ENCODE results near the gene GBF1.

The GBF1 gene

GRCh38 chr10:102408131-102408727 is 162.9 kb downstream of the GBF1 start:
- H3K36me3 ChIP-seq (ENCODE audit: insufficient read depth, low read length), result peaks cover 18% of the 10 kb centered on the region
- peak overlapping the region; percentile 54 to 57 for H3K4me3 ChIP-seq (ENCODE audit: low read depth in 1 of 2, low read length in 2 of 2)
- peaks cover 51% of the 10 kb centered on the region for H3K4me1 ChIP-seq (ENCODE audit: insufficient read depth, low read length)
- H3K27me3 ChIP-seq (ENCODE audit: control insufficient read depth in 1 of 2, insufficient read depth in 2 of 2, low read length in 2 of 2), result peaks cover 6 to 47% of the 10 kb centered on the region in 2 donors
- no peaks in the 10 kb centered on the region for H3K9me3 ChIP-seq (ENCODE audit: low read length)
- H3K27ac ChIP-seq (ENCODE audit: low read depth, low read length), result peak overlapping the region; percentile 100
- peak overlapping the region; percentile 50 for H3K9ac ChIP-seq (ENCODE audit: low read length)

GRCh38 chr10:102408728-102409603 is 163.6 kb downstream of the GBF1 start:
- Histone ChIP-seq H3K27me3 (ENCODE audit: control insufficient read depth in 1 of 2, insufficient read depth in 2 of 2, low read length in 2 of 2) (peaks cover 6 to 47% of the 10 kb centered on the region in 2 donors), H3K9me3 (ENCODE audit: low read length) (no peaks in the 10 kb centered on the region), H3K27ac (ENCODE audit: low read depth, low read length) (peak overlapping the region; percentile 100), H3K36me3 (ENCODE audit: insufficient read depth, low read length) (peaks cover 10% of the 10 kb centered on the region), H3K4me3 (ENCODE audit: low read depth in 1 of 2, low read length in 2 of 2) (peak overlapping the region; percentile 54 to 69), H3K4me1 (ENCODE audit: insufficient read depth, low read length) (peaks cover 44% of the 10 kb centered on the region), H3K9ac (ENCODE audit: low read length) (peak overlapping the region; percentile 91)

GRCh38 chr10:102409604-102410428 is 164.5 kb downstream of the GBF1 start:
- peak overlapping the region; percentile 91 for H3K9ac ChIP-seq (ENCODE audit: low read length)
- H3K4me1 ChIP-seq (ENCODE audit: insufficient read depth, low read length), result peaks cover 35% of the 10 kb centered on the region
- peaks cover 3% of the 10 kb centered on the region for H3K36me3 ChIP-seq (ENCODE audit: insufficient read depth, low read length)
- H3K9me3 ChIP-seq (ENCODE audit: low read length), result no peaks in the 10 kb centered on the region
- H3K4me3 ChIP-seq (ENCODE audit: low read depth in 1 of 2, low read length in 2 of 2), result peak overlapping the region; percentile 33 to 69
- peaks cover 9 to 52% of the 10 kb centered on the region in 2 donors for H3K27me3 ChIP-seq (ENCODE audit: control insufficient read depth in 1 of 2, insufficient read depth in 2 of 2, low read length in 2 of 2)
- peak overlapping the region; percentile 99 for H3K27ac ChIP-seq (ENCODE audit: low read depth, low read length)

- H3K4me1 ChIP-seq (ENCODE audit: insufficient read depth, low read length), result peaks cover 28% of the 10 kb centered on the region
- H3K27ac ChIP-seq (ENCODE audit: low read depth, low read length), result peak overlapping the region; percentile 99
- peak overlapping the region; percentile 91 for H3K9ac ChIP-seq (ENCODE audit: low read length)
Measured at GRCh38 chr10:102410429-102411073, 165.2 kb downstream of the GBF1 start.

GRCh38 chr10:102411341-102412255 is 166.3 kb downstream of the GBF1 start:
- Histone ChIP-seq H3K4me1 (ENCODE audit: insufficient read depth, low read length) (peaks cover 20% of the 10 kb centered on the region), H3K9ac (ENCODE audit: low read length) (no peak overlapping the region), H3K27ac (ENCODE audit: low read depth, low read length) (peak overlapping the region; percentile 99), H3K4me3 (ENCODE audit: low read depth in 1 of 2, low read length in 2 of 2) (peak overlapping the region in 1 of 2 donors; percentile 69), H3K36me3 (ENCODE audit: insufficient read depth, low read length) (no peaks in the 10 kb centered on the region), H3K9me3 (ENCODE audit: low read length) (no peaks in the 10 kb centered on the region), H3K27me3 (ENCODE audit: control insufficient read depth in 1 of 2, insufficient read depth in 2 of 2, low read length in 2 of 2) (peaks cover 21 to 70% of the 10 kb centered on the region in 2 donors)

More at GRCh38 chr10:102410429-102411073, 165.2 kb downstream of the GBF1 start:
- Histone ChIP-seq H3K9me3 (ENCODE audit: low read length) (no peaks in the 10 kb centered on the region), H3K36me3 (ENCODE audit: insufficient read depth, low read length) (no peaks in the 10 kb centered on the region), H3K4me3 (ENCODE audit: low read depth in 1 of 2, low read length in 2 of 2) (peak overlapping the region; percentile 33 to 69), H3K27me3 (ENCODE audit: control insufficient read depth in 1 of 2, insufficient read depth in 2 of 2, low read length in 2 of 2) (peaks cover 13 to 59% of the 10 kb centered on the region in 2 donors)

- H3K27me3 ChIP-seq (ENCODE audit: control insufficient read depth in 1 of 2, insufficient read depth in 2 of 2, low read length in 2 of 2), result peaks cover 21 to 77% of the 10 kb centered on the region in 2 donors
- H3K4me1 ChIP-seq (ENCODE audit: insufficient read depth, low read length), result peaks cover 20% of the 10 kb centered on the region
- no peak overlapping the region for H3K9ac ChIP-seq (ENCODE audit: low read length)
- no peaks in the 10 kb centered on the region for H3K36me3 ChIP-seq (ENCODE audit: insufficient read depth, low read length)
- no peak overlapping the region for H3K4me3 ChIP-seq (ENCODE audit: low read depth in 1 of 2, low read length in 2 of 2)
- H3K9me3 ChIP-seq (ENCODE audit: low read length), result no peaks in the 10 kb centered on the region
- H3K27ac ChIP-seq (ENCODE audit: low read depth, low read length), result no peak overlapping the region
Measured at GRCh38 chr10:102412293-102412692, 167.0 kb downstream of the GBF1 start.

GRCh38 chr10:102413053-102413705 is 167.8 kb downstream of the GBF1 start:
- peaks cover 26 to 76% of the 10 kb centered on the region in 2 donors for H3K27me3 ChIP-seq (ENCODE audit: control insufficient read depth in 1 of 2, insufficient read depth in 2 of 2, low read length in 2 of 2)
- H3K27ac ChIP-seq (ENCODE audit: low read depth, low read length), result no peak overlapping the region
- H3K4me1 ChIP-seq (ENCODE audit: insufficient read depth, low read length), result peaks cover 16% of the 10 kb centered on the region
- H3K9ac ChIP-seq (ENCODE audit: low read length), result no peak overlapping the region
- no peak overlapping the region for H3K4me3 ChIP-seq (ENCODE audit: low read depth in 1 of 2, low read length in 2 of 2)
- no peaks in the 10 kb centered on the region for H3K36me3 ChIP-seq (ENCODE audit: insufficient read depth, low read length)
- no peaks in the 10 kb centered on the region for H3K9me3 ChIP-seq (ENCODE audit: low read length)

- Histone ChIP-seq H3K36me3 (ENCODE audit: insufficient read depth, low read length) (no peaks in the 10 kb centered on the region), H3K27me3 (ENCODE audit: control insufficient read depth in 1 of 2, insufficient read depth in 2 of 2, low read length in 2 of 2) (peaks cover 28 to 75% of the 10 kb centered on the region in 2 donors), H3K9ac (ENCODE audit: low read length) (no peak overlapping the region), H3K4me1 (ENCODE audit: insufficient read depth, low read length) (peaks cover 17% of the 10 kb centered on the region), H3K27ac (ENCODE audit: low read depth, low read length) (no peak overlapping the region), H3K4me3 (ENCODE audit: low read depth in 1 of 2, low read length in 2 of 2) (no peak overlapping the region), H3K9me3 (ENCODE audit: low read length) (no peaks in the 10 kb centered on the region)
Measured at GRCh38 chr10:102413806-102414561, 168.7 kb downstream of the GBF1 start.

GRCh38 chr10:102414749-102415148 is 169.4 kb downstream of the GBF1 start:
- Histone ChIP-seq H3K9ac (ENCODE audit: low read length) (no peak overlapping the region), H3K27ac (ENCODE audit: low read depth, low read length) (no peak overlapping the region), H3K4me3 (ENCODE audit: low read depth in 1 of 2, low read length in 2 of 2) (no peak overlapping the region), H3K4me1 (ENCODE audit: insufficient read depth, low read length) (peaks cover 20% of the 10 kb centered on the region), H3K9me3 (ENCODE audit: low read length) (no peaks in the 10 kb centered on the region), H3K27me3 (ENCODE audit: control insufficient read depth in 1 of 2, insufficient read depth in 2 of 2, low read length in 2 of 2) (peaks cover 27 to 69% of the 10 kb centered on the region in 2 donors), H3K36me3 (ENCODE audit: insufficient read depth, low read length) (no peaks in the 10 kb centered on the region)
